SK-N-SH treated with all-trans-retinoic acid at 6 μM for 48 hours (cell line): ENCODE measurements around the gene TMEM163.

ENCODE experiments used
- ATAC-seq: fragments of 200-7000 bp; cut with Tn5 transposase; 3 replicates; pipeline ENCODE4 v1.9.1; 2020; ENCODE audit warnings: mild to moderate bottlenecking, moderate library complexity
- ARNTL ChIP-seq: fragments of 450-650 bp; formaldehyde crosslinking; IDR thresholded peaks from 2 replicates; pipeline ENCODE4 v1.5.0; 2020; ENCODE audit warnings: low read depth, mild to moderate bottlenecking, moderate library complexity, borderline replicate concordance
- BACH2 ChIP-seq: fragments of 250-450 bp; sonication (Bioruptor Pico); IDR thresholded peaks from 2 replicates; pipeline ENCODE4 v1.9.0; 2021; ENCODE audit warnings: mild to moderate bottlenecking, borderline replicate concordance
- CREB5 ChIP-seq: fragments of 250-450 bp; sonication (Bioruptor Pico); IDR thresholded peaks from 2 replicates; pipeline ENCODE4 v1.5.1; 2020; ENCODE audit warnings: low read depth, mild to moderate bottlenecking, moderate library complexity
- CSDC2 ChIP-seq: fragments of 250-450 bp; sonication (Bioruptor Pico); IDR thresholded peaks from 2 replicates; pipeline ENCODE4 v1.5.0; 2020; ENCODE audit warnings: mild to moderate bottlenecking, moderate library complexity
- CSRNP3 ChIP-seq: fragments of 250-450 bp; sonication (Bioruptor Pico); IDR thresholded peaks from 2 replicates; pipeline ENCODE4 v1.5.1; 2021; ENCODE audit warnings: mild to moderate bottlenecking, moderate library complexity
- ESRRG ChIP-seq: fragments of 250-450 bp; sonication (Bioruptor Pico); IDR thresholded peaks from 2 replicates; pipeline ENCODE4 v1.6.1; 2021; ENCODE audit warnings: mild to moderate bottlenecking
- GLIS3 ChIP-seq: fragments of 250-450 bp; sonication (Bioruptor Pico); IDR thresholded peaks from 2 replicates; pipeline ENCODE4 v1.5.0; 2020; ENCODE audit warnings: mild to moderate bottlenecking, moderate library complexity
- POU6F1 ChIP-seq: fragments of 250-450 bp; sonication (Bioruptor Pico); IDR thresholded peaks from 2 replicates; pipeline ENCODE4 v1.8.0; 2021; ENCODE audit warnings: low read depth, mild to moderate bottlenecking, moderate library complexity, borderline replicate concordance
- PPARA ChIP-seq: fragments of 250-450 bp; sonication (Bioruptor Pico); IDR thresholded peaks from 2 replicates; pipeline ENCODE4 v1.5.0; 2020; ENCODE audit warnings: mild to moderate bottlenecking, borderline replicate concordance
- RARB ChIP-seq: fragments of 250-450 bp; sonication (Bioruptor Pico); IDR thresholded peaks from 2 replicates; pipeline ENCODE4 v1.8.0; 2021; ENCODE audit warnings: mild to moderate bottlenecking, moderate library complexity
- TOX ChIP-seq: fragments of 250-450 bp; sonication (Bioruptor Pico); IDR thresholded peaks from 2 replicates; pipeline ENCODE4 v1.8.0; 2021; ENCODE audit warnings: mild to moderate bottlenecking, moderate library complexity, borderline replicate concordance
- ZC3H10 ChIP-seq: fragments of 250-450 bp; sonication (Bioruptor Pico); IDR thresholded peaks from 2 replicates; pipeline ENCODE4 v1.5.1; 2021; ENCODE audit warnings: mild to moderate bottlenecking, moderate library complexity
- ZFP3 ChIP-seq: fragments of 250-450 bp; sonication (Bioruptor Pico); IDR thresholded peaks from 2 replicates; pipeline ENCODE4 v1.5.0; 2020; ENCODE audit warnings: mild to moderate bottlenecking, moderate library complexity
- ZFP30 ChIP-seq: fragments of 450-650 bp; formaldehyde crosslinking; IDR thresholded peaks from 2 replicates; pipeline ENCODE4 v1.5.0; 2022; ENCODE audit warnings: mild to moderate bottlenecking, moderate library complexity
- ZNF565 ChIP-seq: fragments of 450-650 bp; formaldehyde crosslinking; conservative IDR thresholded peaks from 2 replicates; pipeline ENCODE4 v1.5.0; 2020; ENCODE audit warnings: low read depth, mild to moderate bottlenecking, moderate library complexity
- ZNF70 ChIP-seq: fragments of 450-650 bp; formaldehyde crosslinking; IDR thresholded peaks from 2 replicates; pipeline ENCODE4 v1.5.0; 2020; ENCODE audit warnings: mild to moderate bottlenecking, moderate library complexity
- ZNF8 ChIP-seq: fragments of 450-650 bp; formaldehyde crosslinking; IDR thresholded peaks from 2 replicates; pipeline ENCODE4 v1.5.0; 2020; ENCODE audit warnings: mild to moderate bottlenecking, moderate library complexity
- TF ChIP-seq, protein P1 (sequence below): fragments of 250-450 bp; sonication (Bioruptor Pico); IDR thresholded peaks from 2 replicates; pipeline ENCODE4 v1.5.0; 2020; ENCODE audit warnings: mild to moderate bottlenecking, moderate library complexity
- TF ChIP-seq, protein P2 (sequence below): fragments of 250-450 bp; sonication (Bioruptor Pico); IDR thresholded peaks from 2 replicates; pipeline ENCODE4 v1.8.0; 2020; ENCODE audit warnings: mild to moderate bottlenecking, moderate library complexity, borderline replicate concordance

TMEM163 gene

GRCh38 chr2:134540990-134541389 is 177.8 kb downstream of the TMEM163 start:
- TF ChIP-seq ZNF565 (CRISPR knock-in tag) (no peak), ZNF70 (no peak), ARNTL (CRISPR knock-in tag) (no peak), ZNF8 (CRISPR knock-in tag) (no peak), ZFP3 (CRISPR knock-in tag) (no peak), ZFP30 (CRISPR knock-in tag) (no peak), BACH2 (CRISPR knock-in tag) (no peak), PPARA (no peak)
- TF ChIP-seq, protein P1, sequence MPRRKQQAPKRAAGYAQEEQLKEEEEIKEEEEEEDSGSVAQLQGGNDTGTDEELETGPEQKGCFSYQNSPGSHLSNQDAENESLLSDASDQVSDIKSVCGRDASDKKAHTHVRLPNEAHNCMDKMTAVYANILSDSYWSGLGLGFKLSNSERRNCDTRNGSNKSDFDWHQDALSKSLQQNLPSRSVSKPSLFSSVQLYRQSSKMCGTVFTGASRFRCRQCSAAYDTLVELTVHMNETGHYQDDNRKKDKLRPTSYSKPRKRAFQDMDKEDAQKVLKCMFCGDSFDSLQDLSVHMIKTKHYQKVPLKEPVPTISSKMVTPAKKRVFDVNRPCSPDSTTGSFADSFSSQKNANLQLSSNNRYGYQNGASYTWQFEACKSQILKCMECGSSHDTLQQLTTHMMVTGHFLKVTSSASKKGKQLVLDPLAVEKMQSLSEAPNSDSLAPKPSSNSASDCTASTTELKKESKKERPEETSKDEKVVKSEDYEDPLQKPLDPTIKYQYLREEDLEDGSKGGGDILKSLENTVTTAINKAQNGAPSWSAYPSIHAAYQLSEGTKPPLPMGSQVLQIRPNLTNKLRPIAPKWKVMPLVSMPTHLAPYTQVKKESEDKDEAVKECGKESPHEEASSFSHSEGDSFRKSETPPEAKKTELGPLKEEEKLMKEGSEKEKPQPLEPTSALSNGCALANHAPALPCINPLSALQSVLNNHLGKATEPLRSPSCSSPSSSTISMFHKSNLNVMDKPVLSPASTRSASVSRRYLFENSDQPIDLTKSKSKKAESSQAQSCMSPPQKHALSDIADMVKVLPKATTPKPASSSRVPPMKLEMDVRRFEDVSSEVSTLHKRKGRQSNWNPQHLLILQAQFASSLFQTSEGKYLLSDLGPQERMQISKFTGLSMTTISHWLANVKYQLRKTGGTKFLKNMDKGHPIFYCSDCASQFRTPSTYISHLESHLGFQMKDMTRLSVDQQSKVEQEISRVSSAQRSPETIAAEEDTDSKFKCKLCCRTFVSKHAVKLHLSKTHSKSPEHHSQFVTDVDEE (CRISPR knock-in tag), result no peak
- ATAC-seq, result no peak

DNA sequence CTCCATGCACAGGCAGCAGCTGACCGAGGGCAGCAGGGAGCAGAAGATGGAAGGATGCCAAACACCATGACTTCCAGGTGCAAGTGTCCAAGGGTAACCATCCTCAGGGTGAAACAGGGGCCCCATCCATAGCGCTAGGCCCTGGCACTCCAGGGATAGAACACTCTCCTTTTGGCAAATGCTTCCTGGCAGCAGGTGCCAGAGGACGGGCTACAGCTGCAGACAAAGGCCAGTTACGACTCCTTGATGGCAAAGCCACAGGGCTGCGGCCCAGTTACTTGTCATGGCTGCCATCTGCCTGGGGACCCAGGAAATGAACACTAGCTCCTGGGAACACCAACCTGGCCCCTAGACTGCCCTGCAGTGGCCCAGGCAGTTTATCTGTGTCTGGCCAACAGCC is 178.8 kb downstream of the TMEM163 start:
- TF ChIP-seq ZNF565 (CRISPR knock-in tag) (no peak), POU6F1 (no peak), ZNF70 (no peak), RARB (CRISPR knock-in tag) (no peak), ZFP3 (CRISPR knock-in tag) (no peak), GLIS3 (CRISPR knock-in tag) (no peak), ZC3H10 (CRISPR knock-in tag) (no peak)
- TF ChIP-seq, protein P2, sequence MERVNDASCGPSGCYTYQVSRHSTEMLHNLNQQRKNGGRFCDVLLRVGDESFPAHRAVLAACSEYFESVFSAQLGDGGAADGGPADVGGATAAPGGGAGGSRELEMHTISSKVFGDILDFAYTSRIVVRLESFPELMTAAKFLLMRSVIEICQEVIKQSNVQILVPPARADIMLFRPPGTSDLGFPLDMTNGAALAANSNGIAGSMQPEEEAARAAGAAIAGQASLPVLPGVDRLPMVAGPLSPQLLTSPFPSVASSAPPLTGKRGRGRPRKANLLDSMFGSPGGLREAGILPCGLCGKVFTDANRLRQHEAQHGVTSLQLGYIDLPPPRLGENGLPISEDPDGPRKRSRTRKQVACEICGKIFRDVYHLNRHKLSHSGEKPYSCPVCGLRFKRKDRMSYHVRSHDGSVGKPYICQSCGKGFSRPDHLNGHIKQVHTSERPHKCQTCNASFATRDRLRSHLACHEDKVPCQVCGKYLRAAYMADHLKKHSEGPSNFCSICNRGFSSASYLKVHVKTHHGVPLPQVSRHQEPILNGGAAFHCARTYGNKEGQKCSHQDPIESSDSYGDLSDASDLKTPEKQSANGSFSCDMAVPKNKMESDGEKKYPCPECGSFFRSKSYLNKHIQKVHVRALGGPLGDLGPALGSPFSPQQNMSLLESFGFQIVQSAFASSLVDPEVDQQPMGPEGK (CRISPR knock-in tag), result no peak

GRCh38 chr2:134537702-134538101 is 181.1 kb downstream of the TMEM163 start:
- ATAC-seq, result no peak
- TF ChIP-seq CSRNP3 (no peak), PPARA (no peak), BACH2 (CRISPR knock-in tag) (no peak), CSDC2 (CRISPR knock-in tag) (no peak), ZNF8 (CRISPR knock-in tag) (no peak), GLIS3 (CRISPR knock-in tag) (no peak), ZC3H10 (CRISPR knock-in tag) (no peak), ESRRG (CRISPR knock-in tag) (no peak), POU6F1 (no peak)
- TF ChIP-seq, all 23 proteins: peak for 0

More for the DNA sequence above, 178.8 kb downstream of the TMEM163 start:
- no peak for ATAC-seq

DNA sequence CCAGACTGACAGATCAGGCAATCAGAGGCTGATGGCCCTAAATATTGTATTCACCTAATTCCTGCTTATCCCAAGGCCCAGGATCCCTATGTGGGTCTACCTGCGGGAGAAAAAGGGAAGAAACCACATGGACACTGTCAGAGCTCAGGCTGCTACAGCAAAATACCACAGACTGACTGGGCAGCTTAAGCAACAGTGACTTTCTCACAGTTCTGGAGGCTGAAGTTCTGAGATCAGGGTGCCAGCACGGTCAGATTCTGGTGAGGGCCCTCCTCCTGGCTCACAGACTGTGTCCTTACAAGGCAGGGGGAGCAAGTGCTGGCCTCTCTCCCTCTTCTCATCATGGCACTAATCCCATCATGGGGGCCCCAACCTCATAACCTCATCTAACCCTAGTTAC is 181.7 kb downstream of the TMEM163 start:
- ATAC-seq, result no peak
- TF ChIP-seq CREB5 (CRISPR knock-in tag) (no peak), POU6F1 (no peak), BACH2 (CRISPR knock-in tag) (no peak), TOX (CRISPR knock-in tag) (no peak)
